GM23248 (cell line): Measurements from ENCODE around the gene WDR74.

ENCODE experiments used
- EZH2 ChIP-seq: fragments of 200-600 bp; sonication (generic); IDR thresholded peaks from 2 replicates; pipeline ENCODE4 v1.6.1; 2018; ENCODE audit warnings: antibody characterized with exemption, mild to moderate bottlenecking; ENCODE audit not compliant: insufficient read depth, poor library complexity, severe bottlenecking
- EZH2phosphoT487 ChIP-seq: fragments of 200-600 bp; sonication (generic); IDR thresholded peaks from 2 replicates; pipeline ENCODE4 v1.6.1; 2018; ENCODE audit warnings: antibody characterized with exemption, moderate library complexity, mild to moderate bottlenecking, low read depth; ENCODE audit not compliant: insufficient read depth

- no peak for TF ChIP-seq EZH2
- TF ChIP-seq EZH2phosphoT487: no peak
Observed at GRCh38 chr11:62881579-62882430, 42.4 kb upstream of the WDR74 start.
